Activated CD4-positive, alpha-beta memory T cell treated with anti-CD3 and anti-CD28 coated beads, Interleukin-2, amount 10 ng/mL, durations not matched to agents 7 days and 5 days (primary cell): Measurements from ENCODE around the gene ILF2. TPM values are rescaled to one million over a fixed set of nuclear protein-coding genes. Genes with fewer than 3 reads are reported as not detected.
"Not testable (repeated sequence)": the region's sequence is repeated elsewhere in the genome, so short reads cannot be mapped to it uniquely, and the experiment has no call there.

Source experiments
- CTCF ChIA-PET: fragments of 350-600 bp; sonication (Branson Sonifier 250); formaldehyde crosslinking; loops from one replicate; lab custom pipeline; 2021; ENCODE audit warnings: antibody characterized with exemption, inconsistent platforms; lab: Charles Lee
- POLR2A ChIA-PET: fragments of 350-600 bp; sonication (Branson Sonifier 250); formaldehyde crosslinking; loops from one replicate; lab custom pipeline; 2021; ENCODE audit warnings: antibody characterized with exemption; lab: Charles Lee
- DNase-seq: peaks from one replicate; pipeline ENCODE4 v3.0.0-alpha.2; 2020
- H3K27ac Mint-ChIP-seq: one replicate; pipeline ENCODE4 v1.8.0; 2021; ENCODE audit warnings: mild to moderate bottlenecking, mixed read lengths
- H3K27me3 Mint-ChIP-seq: one replicate; pipeline ENCODE4 v1.8.0; 2021; ENCODE audit warnings: mixed read lengths
- H3K36me3 Mint-ChIP-seq: one replicate; pipeline ENCODE4 v1.8.0; 2021; ENCODE audit warnings: low read depth, mixed read lengths
- H3K4me1 Mint-ChIP-seq: one replicate; pipeline ENCODE4 v1.8.0; 2021; ENCODE audit warnings: mixed read lengths
- H3K4me3 Mint-ChIP-seq: one replicate; pipeline ENCODE4 v1.8.0; 2021; ENCODE audit warnings: mild to moderate bottlenecking, mixed read lengths
- H3K9me3 Mint-ChIP-seq: one replicate; pipeline ENCODE4 v1.8.0; 2021; ENCODE audit warnings: mixed read lengths
- total RNA-seq, 2 experiments: library from RNA; stranded (reverse); gene quantifications; one replicate each; pipeline ENCODE4 v1.2.3, GENCODE V29; 2021

The ILF2 gene
- total RNA-seq, 2 experiments from 2014 or later = 166 to 169 TPM

- H3K27me3 Mint-ChIP-seq, H3K27ac Mint-ChIP-seq, H3K4me3 Mint-ChIP-seq, H3K9me3 Mint-ChIP-seq: not testable (repeated sequence)
- POLR2A ChIA-PET = interaction anchor here (0.8 to 3.6 kb wide), 13 partner anchors 11 to 319 kb away, joined by 3 to 16 read pairs (median 5); partner anchors contain the start of genes CHTOP, CREB3L4, INTS3 and JTB
- peaks cover 40% of the 10 kb centered on the region for H3K4me1 Mint-ChIP-seq
- CTCF ChIA-PET = interaction anchor here (0.6 to 2.0 kb wide), 17 partner anchors 8 to 320 kb away, joined by 3 to 11 read pairs (median 3); partner anchors contain the start of genes CHTOP and SLC27A3
- peak; percentile 67 for DNase-seq
- H3K36me3 Mint-ChIP-seq = peaks cover 36% of the 10 kb centered on the region
These were observed 998 bp upstream of the ILF2 start for GRCh38 chr1:153671628-153672353.

GRCh38 chr1:153670257-153670858 lies 435 bp downstream of the ILF2 start:
- H3K27me3 Mint-ChIP-seq = no peaks in the 10 kb centered on the region
- no peak overlapping the region for H3K27ac Mint-ChIP-seq
- H3K4me3 Mint-ChIP-seq = no peak overlapping the region
- H3K4me1 Mint-ChIP-seq = peaks cover 40% of the 10 kb centered on the region
- ChIA-PET POLR2A (interaction anchor here (0.6 to 4.7 kb wide), 8 partner anchors 9 to 320 kb away, joined by 3 to 29 read pairs (median 4); partner anchors contain the start of genes CHTOP, CREB3L4, INTS3 and RPS27), CTCF (no interaction called here)
- peaks cover 50% of the 10 kb centered on the region for H3K36me3 Mint-ChIP-seq
- DNase-seq = no peak
- H3K9me3 Mint-ChIP-seq = no peaks in the 10 kb centered on the region

- no peak overlapping the region for H3K27ac Mint-ChIP-seq
- no peaks in the 10 kb centered on the region for H3K27me3 Mint-ChIP-seq
- DNase-seq = no peak
- H3K4me3 Mint-ChIP-seq = no peak overlapping the region
- POLR2A ChIA-PET = interaction anchor here (0.8 to 4.7 kb wide), 6 partner anchors 11 to 298 kb away, joined by 3 to 29 read pairs (median 6); partner anchors contain the start of genes CHTOP, CREB3L4 and SNAPIN
- CTCF ChIA-PET = interaction anchor here (1.6 kb wide), 1 partner anchor 159 kb away, joined by 3 read pairs; no protein-coding TSS in a partner anchor
- H3K36me3 Mint-ChIP-seq = peaks cover 57% of the 10 kb centered on the region
- H3K4me1 Mint-ChIP-seq = peaks cover 40% of the 10 kb centered on the region
- no peaks in the 10 kb centered on the region for H3K9me3 Mint-ChIP-seq
These were observed 1.2 kb downstream of the ILF2 start for GRCh38 chr1:153669606-153670005.

GRCh38 chr1:153668672-153669071 lies 2.1 kb downstream of the ILF2 start:
- Mint-ChIP-seq H3K4me1 (peaks cover 40% of the 10 kb centered on the region), H3K36me3 (peaks cover 66% of the 10 kb centered on the region)
- not testable (repeated sequence) for H3K27ac Mint-ChIP-seq, H3K9me3 Mint-ChIP-seq, H3K4me3 Mint-ChIP-seq, DNase-seq, H3K27me3 Mint-ChIP-seq
- ChIA-PET POLR2A (interaction anchor here (0.8 to 4.7 kb wide), 4 partner anchors 24 to 298 kb away, joined by 3 to 29 read pairs (median 6); partner anchors contain the start of genes CHTOP and CREB3L4), CTCF (interaction anchor here (0.6 to 1.6 kb wide), 2 partner anchors 158 to 315 kb away, joined by 3 read pairs; no protein-coding TSS in a partner anchor)

GRCh38 chr1:153667439-153667838 lies 3.4 kb downstream of the ILF2 start:
- Mint-ChIP-seq H3K27me3 (no peaks in the 10 kb centered on the region), H3K4me3 (no peak overlapping the region), H3K4me1 (peaks cover 38% of the 10 kb centered on the region), H3K27ac (no peak overlapping the region), H3K36me3 (peaks cover 78% of the 10 kb centered on the region), H3K9me3 (no peaks in the 10 kb centered on the region)
- ChIA-PET POLR2A (interaction anchor here (0.8 to 4.7 kb wide), 4 partner anchors 8 to 135 kb away, joined by 3 to 29 read pairs (median 6); partner anchors contain the start of genes CHTOP and SNAPIN), CTCF (no interaction called here)
- DNase-seq = no peak

- peaks cover 79% of the 10 kb centered on the region for H3K36me3 Mint-ChIP-seq
- POLR2A ChIA-PET = interaction anchor here (1.1 to 2.5 kb wide), 2 partner anchors 29 to 30 kb away, joined by 3 to 9 read pairs; partner anchors contain the start of gene CHTOP
- no peaks in the 10 kb centered on the region for H3K27me3 Mint-ChIP-seq
- DNase-seq = no peak
- H3K4me1 Mint-ChIP-seq = peaks cover 31% of the 10 kb centered on the region
- H3K27ac Mint-ChIP-seq = no peak overlapping the region
- CTCF ChIA-PET = no interaction called here
- H3K4me3 Mint-ChIP-seq = no peak overlapping the region
- H3K9me3 Mint-ChIP-seq = no peaks in the 10 kb centered on the region
These were observed 7.6 kb downstream of the ILF2 start for GRCh38 chr1:153663211-153663610.

GRCh38 chr1:153662269-153662668 lies 8.5 kb downstream of the ILF2 start:
- no peak for DNase-seq
- Mint-ChIP-seq H3K4me3 (no peak overlapping the region), H3K9me3 (no peaks in the 10 kb centered on the region), H3K36me3 (peaks cover 70% of the 10 kb centered on the region), H3K4me1 (peaks cover 24% of the 10 kb centered on the region), H3K27ac (no peak overlapping the region), H3K27me3 (no peaks in the 10 kb centered on the region)
- CTCF ChIA-PET = no interaction called here
- POLR2A ChIA-PET = interaction anchor here (1.1 to 2.3 kb wide), 2 partner anchors 13 to 29 kb away, joined by 3 to 7 read pairs; partner anchors contain the start of gene CHTOP

GRCh38 chr1:153661111-153661708 lies 9.6 kb downstream of the ILF2 start:
- H3K4me3 Mint-ChIP-seq = no peak overlapping the region
- peaks cover 59% of the 10 kb centered on the region for H3K36me3 Mint-ChIP-seq
- no peak for DNase-seq
- H3K9me3 Mint-ChIP-seq = no peaks in the 10 kb centered on the region
- no peaks in the 10 kb centered on the region for H3K27me3 Mint-ChIP-seq
- peaks cover 23% of the 10 kb centered on the region for H3K4me1 Mint-ChIP-seq
- no peak overlapping the region for H3K27ac Mint-ChIP-seq
- POLR2A ChIA-PET = interaction anchor here (1.2 to 4.1 kb wide), 4 partner anchors 10 to 27 kb away, joined by 3 to 32 read pairs (median 6); partner anchors contain the start of genes CHTOP and ILF2
- CTCF ChIA-PET = no interaction called here

- H3K27me3 Mint-ChIP-seq = no peaks in the 10 kb centered on the region
- H3K27ac Mint-ChIP-seq = peak overlapping the region; percentile 90
- H3K4me1 Mint-ChIP-seq = peaks cover 24% of the 10 kb centered on the region
- H3K36me3 Mint-ChIP-seq = peaks cover 44% of the 10 kb centered on the region
- ChIA-PET POLR2A (interaction anchor here (0.9 to 4.1 kb wide), 10 partner anchors 8 to 116 kb away, joined by 4 to 32 read pairs (median 6); partner anchors contain the start of genes CHTOP, ILF2 and SLC27A3), CTCF (interaction anchor here (1.3 to 1.4 kb wide), 3 partner anchors 11 to 327 kb away, joined by 3 to 7 read pairs (median 4); partner anchors contain the start of genes CHTOP and RAB13)
- H3K9me3 Mint-ChIP-seq = no peaks in the 10 kb centered on the region
- DNase-seq = no peak
- peak overlapping the region; percentile 95 for H3K4me3 Mint-ChIP-seq
These were observed 11.1 kb downstream of the ILF2 start for GRCh38 chr1:153659656-153660055.

GRCh38 chr1:153659175-153659534 lies 11.6 kb downstream of the ILF2 start:
- Mint-ChIP-seq H3K4me3 (peak overlapping the region; percentile 95), H3K27me3 (no peaks in the 10 kb centered on the region), H3K9me3 (no peaks in the 10 kb centered on the region), H3K27ac (peak overlapping the region; percentile 90), H3K4me1 (peaks cover 24% of the 10 kb centered on the region), H3K36me3 (peaks cover 39% of the 10 kb centered on the region)
- POLR2A ChIA-PET = interaction anchor here (0.9 to 4.1 kb wide), 12 partner anchors 8 to 264 kb away, joined by 4 to 32 read pairs (median 5); partner anchors contain the start of genes CHTOP, GATAD2B, ILF2 and SLC27A3
- CTCF ChIA-PET = interaction anchor here (1.3 to 1.4 kb wide), 4 partner anchors 11 to 327 kb away, joined by 3 to 7 read pairs (median 4); partner anchors contain the start of genes CHTOP, ILF2 and RAB13
- no peak for DNase-seq

- peak; percentile 93 for DNase-seq
- Mint-ChIP-seq H3K9me3 (no peaks in the 10 kb centered on the region), H3K4me3 (peak within 1 kb of the TSS; percentile 95), H3K36me3 (peaks cover 34% of the 10 kb centered on the region), H3K27ac (peak within 1 kb of the TSS; percentile 90), H3K4me1 (peaks cover 24% of the 10 kb centered on the region), H3K27me3 (no peaks in the 10 kb centered on the region)
- ChIA-PET CTCF (interaction anchor here (1.3 to 1.4 kb wide), 4 partner anchors 10 to 328 kb away, joined by 3 to 7 read pairs (median 4); partner anchors contain the start of genes CHTOP, ILF2 and RAB13), POLR2A (interaction anchor here (0.9 to 4.1 kb wide), 11 partner anchors 9 to 265 kb away, joined by 4 to 32 read pairs (median 5); partner anchors contain the start of genes CHTOP, GATAD2B, ILF2 and SLC27A3)
These were observed 12.2 kb downstream of the ILF2 start, which contains the start of gene SNAPIN for GRCh38 chr1:153658400-153659174. SNAPIN (plus strand) TSS chr1:153658703; CDS start chr1:153658744, 41 bp downstream.
